HG03064 (cell line): ENCODE measurements around the gene ZNF408.
"Not testable (repeated sequence)": the region's sequence is repeated elsewhere in the genome, so short reads cannot be mapped to it uniquely, and the experiment has no call there.

Experiments
- ATAC-seq: cut with Tn5 transposase; IDR thresholded peaks from one replicate; pipeline ENCODE4 v1.9.1; 2021; ENCODE audit warnings: low read depth; ENCODE audit not compliant: unreplicated experiment

The ZNF408 gene

GRCh38 chr11:46695345-46696211, 5.3 kb upstream of the ZNF408 start:
- no peak for ATAC-seq

DNA sequence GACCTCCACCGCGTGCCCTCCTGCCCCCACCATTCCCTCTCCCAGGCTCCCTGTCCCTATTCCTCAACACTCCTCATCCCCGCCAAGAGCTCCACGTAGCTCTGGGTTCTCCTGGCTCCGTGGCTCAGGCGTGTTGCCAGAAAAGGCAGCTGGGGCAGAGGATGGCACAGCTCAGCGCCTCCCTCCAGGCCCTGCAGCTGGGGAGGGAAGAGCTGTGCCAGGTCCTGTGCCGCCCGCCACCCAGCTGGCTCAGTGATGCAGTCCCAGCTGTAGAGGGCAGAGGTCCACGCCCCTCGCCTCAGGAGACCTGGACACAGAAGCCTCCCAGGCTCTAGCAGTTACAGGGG, 4.6 kb upstream of the ZNF408 start:
- no peak for ATAC-seq

DNA sequence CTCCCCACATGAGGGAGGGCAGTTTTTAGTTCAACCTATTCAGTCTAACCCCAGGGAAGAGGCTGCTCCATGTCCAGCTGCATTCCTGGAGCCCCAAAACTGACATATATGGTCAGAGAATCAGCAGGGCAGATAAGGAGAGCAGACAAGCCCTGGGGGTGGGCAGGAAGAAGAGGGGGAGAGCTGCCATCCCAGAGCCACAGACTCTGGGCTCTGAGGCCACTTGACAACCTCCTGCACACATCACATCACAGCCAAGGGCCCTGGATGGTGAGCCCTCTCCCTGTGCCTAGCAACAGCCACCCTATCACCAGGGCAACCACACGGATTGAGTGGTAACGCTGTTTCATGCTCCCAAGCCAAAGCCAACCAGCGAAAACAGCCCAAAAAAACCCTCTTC, 3.5 kb upstream of the ZNF408 start:
- ATAC-seq = no peak

DNA sequence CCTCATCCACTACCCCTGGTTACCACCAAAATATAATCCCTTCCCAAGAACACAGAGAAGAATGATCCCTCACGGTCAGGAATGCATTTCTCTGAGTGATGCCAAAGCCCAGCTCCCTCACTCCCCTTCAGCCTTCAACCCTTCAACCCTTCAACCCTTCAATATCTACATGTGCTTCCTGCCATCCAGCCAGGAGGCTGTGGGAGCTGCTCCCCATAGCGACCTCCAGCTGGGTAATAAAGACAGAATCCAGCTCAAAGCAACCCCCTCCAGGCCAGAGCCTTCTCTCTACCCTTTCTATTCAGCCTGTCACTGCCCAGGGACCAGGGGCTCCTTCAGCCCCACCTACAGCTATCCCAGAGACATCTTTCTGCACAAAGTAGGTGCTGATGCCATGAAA, 3.1 kb upstream of the ZNF408 start:
- ATAC-seq = no peak

GRCh38 chr11:46698597-46698996, 2.2 kb upstream of the ZNF408 start:
- ATAC-seq = no peak

GRCh38 chr11:46701078-46701654, 335 bp downstream of the ZNF408 start:
- no peak for ATAC-seq

DNA sequence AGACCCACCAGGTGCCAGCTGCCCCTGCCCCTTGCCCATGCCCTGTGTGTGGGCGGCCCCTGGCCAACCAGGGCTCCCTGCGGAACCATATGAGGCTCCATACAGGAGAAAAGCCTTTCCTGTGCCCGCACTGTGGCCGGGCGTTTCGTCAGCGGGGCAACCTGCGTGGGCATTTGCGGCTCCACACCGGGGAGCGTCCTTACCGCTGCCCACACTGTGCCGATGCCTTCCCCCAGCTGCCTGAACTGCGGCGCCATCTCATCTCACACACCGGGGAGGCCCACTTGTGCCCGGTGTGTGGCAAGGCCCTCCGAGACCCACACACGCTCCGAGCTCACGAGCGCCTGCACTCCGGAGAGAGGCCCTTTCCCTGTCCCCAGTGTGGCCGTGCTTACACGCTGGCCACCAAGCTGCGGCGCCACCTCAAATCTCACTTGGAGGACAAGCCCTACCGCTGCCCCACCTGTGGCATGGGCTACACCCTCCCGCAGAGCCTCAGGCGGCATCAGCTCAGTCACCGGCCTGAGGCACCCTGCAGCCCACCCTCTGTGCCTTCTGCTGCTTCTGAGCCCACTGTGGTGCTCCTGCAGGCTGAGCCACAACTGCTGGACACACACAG, 4.3 kb downstream of the ZNF408 start:
- ATAC-seq = no peak

- no peak for ATAC-seq
Measured at GRCh38 chr11:46706886-46707285, 6.1 kb downstream of the ZNF408 start.

GRCh38 chr11:46709351-46709750, 8.5 kb downstream of the ZNF408 start:
- not testable (repeated sequence) for ATAC-seq

DNA sequence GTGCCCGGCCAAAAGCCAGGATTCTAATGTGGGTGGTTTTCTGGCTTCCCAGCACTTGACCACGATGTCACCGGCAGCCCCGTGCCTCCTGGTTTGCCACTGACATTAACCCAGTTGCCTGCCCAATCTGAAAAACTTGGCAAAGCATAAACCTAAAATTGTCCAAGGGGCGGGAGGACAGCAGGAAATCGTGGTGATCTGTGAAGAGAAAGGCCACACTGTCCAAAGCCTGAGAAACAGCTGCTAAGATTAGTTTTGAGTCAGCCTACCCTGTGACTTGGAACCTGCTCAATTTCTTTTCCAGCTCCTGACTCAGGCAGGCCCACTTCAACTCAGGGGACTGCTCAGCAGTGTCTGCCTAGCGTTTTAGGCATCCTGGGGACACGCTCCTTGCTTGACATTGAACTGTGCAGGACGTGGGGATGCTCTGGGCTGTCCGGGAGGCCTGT, 10.0 kb downstream of the ZNF408 start:
- no peak for ATAC-seq

GRCh38 chr11:46711303-46711702, 10.5 kb downstream of the ZNF408 start:
- ATAC-seq = no peak

DNA sequence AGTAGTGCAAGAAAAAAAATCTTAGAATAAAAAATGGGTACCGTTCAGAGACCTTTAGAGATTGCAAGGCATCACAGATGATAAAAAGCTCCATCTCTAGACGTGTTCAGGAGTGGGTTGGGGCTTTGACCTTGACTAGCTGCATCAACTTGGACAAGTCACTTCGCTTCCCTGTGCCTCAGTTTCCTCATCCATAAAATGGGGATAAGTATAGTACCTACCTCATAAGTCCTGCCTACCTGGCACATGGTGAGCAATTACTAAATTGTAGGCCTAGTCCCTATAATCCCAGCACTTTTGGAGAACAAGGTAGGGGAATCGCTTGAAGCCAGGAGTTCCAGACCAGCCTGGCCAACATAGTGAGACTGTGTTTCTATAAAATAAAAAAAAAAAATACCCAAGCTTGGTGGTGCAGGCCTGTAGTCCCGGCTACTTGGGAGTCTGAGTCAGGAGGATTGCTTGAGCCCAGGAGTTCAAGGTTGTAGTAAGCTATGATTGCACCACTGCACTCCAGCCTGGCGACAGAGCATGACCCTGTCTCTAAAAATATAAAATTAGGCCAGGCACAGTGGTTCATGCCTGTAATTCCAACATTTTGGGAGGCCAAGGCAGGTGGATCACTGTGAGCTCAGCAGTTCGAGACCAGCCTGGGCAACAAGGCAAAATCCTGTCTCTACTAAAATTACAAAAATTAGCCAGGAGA, 12.2 kb downstream of the ZNF408 start:
- no peak for ATAC-seq

DNA sequence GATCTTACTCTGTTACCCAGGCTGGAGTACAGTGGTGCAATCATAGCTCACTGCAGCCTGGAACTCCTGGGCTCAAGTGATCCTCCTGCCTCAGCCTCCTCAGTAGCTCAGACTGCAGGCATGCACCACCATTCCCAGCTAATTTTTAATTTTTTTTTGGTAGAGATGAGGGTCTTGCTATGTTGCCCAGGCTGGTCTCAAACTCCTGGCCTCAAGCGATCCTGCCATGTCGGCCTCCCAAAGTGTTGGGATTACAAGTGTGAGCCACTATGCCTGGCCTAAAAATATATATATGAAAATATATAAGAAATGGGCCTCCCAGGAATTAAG, 17.0 kb downstream of the ZNF408 start:
- not testable (repeated sequence) for ATAC-seq

GRCh38 chr11:46718155-46719019, 17.6 kb downstream of the ZNF408 start:
- ATAC-seq = no peak

DNA sequence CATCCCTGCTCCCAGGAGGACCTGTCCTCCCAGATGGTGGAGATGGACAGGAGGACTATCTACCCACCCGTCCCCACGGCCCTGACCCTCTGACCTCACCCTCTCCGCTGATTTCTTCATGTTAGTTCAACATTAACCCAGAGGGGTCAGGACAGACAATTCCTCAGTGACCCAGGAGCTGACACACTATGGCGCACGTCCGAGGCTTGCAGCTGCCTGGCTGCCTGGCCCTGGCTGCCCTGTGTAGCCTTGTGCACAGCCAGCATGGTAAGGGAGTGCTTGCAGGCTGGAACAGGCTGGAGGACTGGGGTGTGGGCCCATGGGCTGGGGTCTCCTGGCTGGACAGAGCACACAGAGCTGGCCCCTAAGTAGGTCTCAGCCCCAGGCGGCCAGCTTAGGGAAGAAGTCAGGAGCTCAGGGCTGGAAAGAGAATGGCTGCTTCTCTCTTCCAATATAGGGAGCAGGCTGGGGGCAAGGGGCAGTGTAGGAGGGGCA, 18.3 kb downstream of the ZNF408 start, which contains the start of gene F2:
TSS of gene F2 (plus strand) at position 166 of the 495 bp plus-strand sequence. CDS start at position 189, 23 bp downstream.
- ATAC-seq = no peak

DNA sequence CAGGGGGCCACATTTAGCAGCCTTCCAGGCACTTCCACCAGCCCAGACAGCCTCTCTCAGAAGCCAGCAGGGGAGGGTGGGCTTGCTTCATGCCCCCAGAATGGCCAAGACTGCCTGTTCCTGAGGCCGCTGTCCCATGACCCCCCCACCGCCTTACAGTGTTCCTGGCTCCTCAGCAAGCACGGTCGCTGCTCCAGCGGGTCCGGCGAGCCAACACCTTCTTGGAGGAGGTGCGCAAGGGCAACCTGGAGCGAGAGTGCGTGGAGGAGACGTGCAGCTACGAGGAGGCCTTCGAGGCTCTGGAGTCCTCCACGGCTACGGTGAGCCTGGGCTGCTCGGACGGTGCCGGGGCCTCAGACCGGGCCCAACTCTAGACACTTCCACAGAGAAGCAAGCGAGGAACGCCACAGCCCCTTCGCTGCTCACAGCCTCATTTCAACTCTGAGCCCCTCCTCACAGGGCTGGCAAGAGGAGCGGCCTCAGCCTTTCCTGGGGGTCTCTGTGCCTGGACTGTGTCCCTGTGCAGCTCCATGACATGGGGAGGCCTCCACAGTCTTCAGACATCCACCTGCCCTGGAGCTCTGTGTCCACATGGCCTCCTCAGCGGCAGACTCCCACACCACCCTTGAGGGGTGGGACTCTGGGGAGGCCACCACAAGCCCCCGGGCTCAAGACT, 18.9 kb downstream of the ZNF408 start:
- ATAC-seq = no peak

DNA sequence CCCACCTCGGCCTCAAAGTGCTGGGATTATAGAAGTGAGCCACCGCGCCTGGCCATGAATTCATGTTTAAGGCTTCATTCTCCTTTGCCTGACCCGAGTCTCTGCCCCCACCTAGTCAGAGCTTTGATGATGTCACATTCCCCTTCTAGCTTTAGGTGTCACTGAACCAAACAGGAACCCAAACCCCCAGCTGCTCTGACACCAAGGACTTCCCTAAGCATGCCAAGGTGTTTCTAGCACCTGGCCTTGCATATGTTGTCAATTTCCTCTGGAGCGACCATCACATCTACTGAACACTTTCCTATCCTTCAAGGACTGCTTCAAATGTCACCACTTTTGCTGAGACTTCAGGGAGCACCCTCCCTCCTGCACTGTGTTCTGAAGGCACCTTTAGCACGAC, 20.5 kb downstream of the ZNF408 start:
- ATAC-seq = no peak

DNA sequence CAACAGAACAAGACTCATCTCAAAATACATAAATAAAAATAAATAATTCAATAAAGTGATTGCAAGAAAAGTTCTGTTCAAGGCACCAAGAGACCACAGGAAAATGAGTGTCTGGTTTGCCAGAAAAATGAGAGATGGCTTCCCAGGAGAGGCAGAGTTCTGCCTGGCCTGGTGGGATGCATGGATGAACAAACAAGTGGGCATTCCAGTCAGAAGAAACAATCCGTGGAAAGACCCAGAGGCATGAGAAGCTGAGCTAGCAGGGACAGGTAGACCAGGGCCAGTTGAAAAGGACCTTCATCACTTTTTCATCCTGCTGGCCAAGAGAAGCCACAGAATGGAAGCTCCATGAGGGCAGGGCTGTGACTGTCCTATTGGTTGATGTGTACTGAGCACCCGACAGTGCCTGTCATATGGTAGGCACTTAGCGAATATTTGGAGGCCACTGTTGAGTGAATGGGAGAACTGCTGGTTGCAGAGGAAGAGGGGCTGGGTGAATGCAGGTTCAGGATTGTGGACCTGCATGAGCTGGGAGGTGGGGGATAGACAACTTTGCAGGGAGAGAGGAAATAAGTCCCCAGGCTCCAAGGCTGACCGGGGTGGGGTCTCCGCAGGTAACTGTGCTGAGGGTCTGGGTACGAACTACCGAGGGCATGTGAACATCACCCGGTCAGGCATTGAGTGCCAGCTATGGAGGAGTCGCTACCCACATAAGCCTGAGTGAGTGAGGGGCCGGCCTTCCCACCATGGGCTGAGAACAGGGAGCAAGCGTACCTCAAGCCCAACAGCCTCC, 21.9 kb downstream of the ZNF408 start:
- no peak for ATAC-seq

DNA sequence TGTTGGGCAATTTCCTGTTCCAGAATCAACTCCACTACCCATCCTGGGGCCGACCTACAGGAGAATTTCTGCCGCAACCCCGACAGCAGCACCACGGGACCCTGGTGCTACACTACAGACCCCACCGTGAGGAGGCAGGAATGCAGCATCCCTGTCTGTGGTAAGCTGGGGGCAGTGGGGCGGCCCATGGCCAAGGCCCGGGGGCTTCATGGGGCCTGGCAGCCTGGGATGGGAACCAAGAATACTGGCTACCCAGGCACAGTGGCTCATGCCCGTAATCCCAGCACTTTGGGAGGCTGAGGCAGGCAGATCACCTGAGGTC, 22.5 kb downstream of the ZNF408 start:
- no peak for ATAC-seq
